Astrocyte (in vitro differentiated cells and primary cell): ENCODE data around the gene EMC10. TPM values are rescaled to one million over a fixed set of nuclear protein-coding genes. Genes with fewer than 3 reads are reported as not detected.

Experiments
- DNase-seq: peaks from one replicate; pipeline ENCODE4 v3.0.0-alpha.2; 2010; ENCODE audit warnings: low read depth
- FAIRE-seq: peaks from 2 replicates; lab custom pipeline; 2011; peaks lifted over from hg19 to GRCh38; lab: Jason Lieb, UNC
- H2AFZ ChIP-seq: 2 replicates; pipeline ENCODE4 v1.6.0; 2012; ENCODE audit warnings: low read depth, low read length, inconsistent platforms
- H3K27ac ChIP-seq: 2 replicates; pipeline ENCODE4 v1.5.1; 2011; ENCODE audit warnings: low read depth, low read length, inconsistent platforms
- H3K27me3 ChIP-seq: 2 replicates; pipeline ENCODE4 v1.6.0; 2011; ENCODE audit warnings: low read length, inconsistent platforms; ENCODE audit not compliant: insufficient read depth
- H3K36me3 ChIP-seq: 2 replicates; pipeline ENCODE4 v1.5.1; 2011; ENCODE audit warnings: low read length, inconsistent platforms; ENCODE audit not compliant: insufficient read depth
- H3K4me1 ChIP-seq: 2 replicates; pipeline ENCODE4 v1.5.1; 2011; ENCODE audit warnings: low read length, inconsistent platforms; ENCODE audit not compliant: insufficient read depth
- H3K4me2 ChIP-seq: 2 replicates; pipeline ENCODE4 v1.6.0; 2012; ENCODE audit warnings: low read length, inconsistent platforms
- H3K4me3 ChIP-seq: 2 replicates; pipeline ENCODE4 v1.5.1; 2011; ENCODE audit warnings: low read depth, mild to moderate bottlenecking, low read length, inconsistent platforms; ENCODE audit not compliant: insufficient read depth
- H3K79me2 ChIP-seq: 2 replicates; pipeline ENCODE4 v1.6.0; 2012; ENCODE audit warnings: mild to moderate bottlenecking, low read length, inconsistent platforms; ENCODE audit not compliant: insufficient read depth
- H3K9ac ChIP-seq: 2 replicates; pipeline ENCODE4 v1.6.0; 2012; ENCODE audit warnings: mild to moderate bottlenecking, low read length, inconsistent platforms
- H3K9me3 ChIP-seq: 2 replicates; pipeline ENCODE4 v1.5.1; 2012; ENCODE audit warnings: low read depth, mild to moderate bottlenecking, low read length, inconsistent platforms; ENCODE audit not compliant: insufficient read depth
- H4K20me1 ChIP-seq: 2 replicates; pipeline ENCODE4 v1.6.0; 2012; ENCODE audit warnings: low read length, inconsistent platforms; ENCODE audit not compliant: insufficient read depth
- H3K27ac Mint-ChIP-seq: one replicate; pipeline ENCODE4 v1.8.0; 2021; ENCODE audit warnings: mild to moderate bottlenecking, mixed read lengths; ENCODE audit not compliant: unreplicated experiment
- H3K27me3 Mint-ChIP-seq: one replicate; pipeline ENCODE4 v1.8.0; 2021; ENCODE audit warnings: low read depth, mixed read lengths; ENCODE audit not compliant: unreplicated experiment
- H3K36me3 Mint-ChIP-seq: one replicate; pipeline ENCODE4 v1.8.0; 2021; ENCODE audit warnings: low read depth, mixed read lengths; ENCODE audit not compliant: unreplicated experiment
- H3K4me1 Mint-ChIP-seq: one replicate; pipeline ENCODE4 v1.8.0; 2021; ENCODE audit warnings: low read depth, mixed read lengths; ENCODE audit not compliant: unreplicated experiment
- H3K4me3 Mint-ChIP-seq: one replicate; pipeline ENCODE4 v1.8.0; 2021; ENCODE audit warnings: mild to moderate bottlenecking, moderate library complexity, mixed read lengths; ENCODE audit not compliant: unreplicated experiment
- H3K9me3 Mint-ChIP-seq: one replicate; pipeline ENCODE4 v1.8.0; 2021; ENCODE audit warnings: mild to moderate bottlenecking, mixed read lengths; ENCODE audit not compliant: unreplicated experiment
- EZH2 ChIP-seq: IDR thresholded peaks from 2 replicates; pipeline ENCODE4 v1.6.1; 2012; ENCODE audit warnings: mild to moderate bottlenecking, low read length, inconsistent platforms; ENCODE audit not compliant: insufficient read depth
- total RNA-seq: library from RNA; stranded (reverse); gene quantifications from 2 replicates; pipeline ENCODE4 v1.2.1, GENCODE V29; 2021
- TF ChIP-seq, protein P1 (sequence below): IDR thresholded peaks from 2 replicates; pipeline ENCODE4 v1.5.1; 2011; ENCODE audit warnings: low read depth, mild to moderate bottlenecking, inconsistent platforms, low read length, moderate library complexity; ENCODE audit not compliant: insufficient read depth

EMC10 gene
- total RNA-seq, 1 donor from 2014 or later: not detected

DNA sequence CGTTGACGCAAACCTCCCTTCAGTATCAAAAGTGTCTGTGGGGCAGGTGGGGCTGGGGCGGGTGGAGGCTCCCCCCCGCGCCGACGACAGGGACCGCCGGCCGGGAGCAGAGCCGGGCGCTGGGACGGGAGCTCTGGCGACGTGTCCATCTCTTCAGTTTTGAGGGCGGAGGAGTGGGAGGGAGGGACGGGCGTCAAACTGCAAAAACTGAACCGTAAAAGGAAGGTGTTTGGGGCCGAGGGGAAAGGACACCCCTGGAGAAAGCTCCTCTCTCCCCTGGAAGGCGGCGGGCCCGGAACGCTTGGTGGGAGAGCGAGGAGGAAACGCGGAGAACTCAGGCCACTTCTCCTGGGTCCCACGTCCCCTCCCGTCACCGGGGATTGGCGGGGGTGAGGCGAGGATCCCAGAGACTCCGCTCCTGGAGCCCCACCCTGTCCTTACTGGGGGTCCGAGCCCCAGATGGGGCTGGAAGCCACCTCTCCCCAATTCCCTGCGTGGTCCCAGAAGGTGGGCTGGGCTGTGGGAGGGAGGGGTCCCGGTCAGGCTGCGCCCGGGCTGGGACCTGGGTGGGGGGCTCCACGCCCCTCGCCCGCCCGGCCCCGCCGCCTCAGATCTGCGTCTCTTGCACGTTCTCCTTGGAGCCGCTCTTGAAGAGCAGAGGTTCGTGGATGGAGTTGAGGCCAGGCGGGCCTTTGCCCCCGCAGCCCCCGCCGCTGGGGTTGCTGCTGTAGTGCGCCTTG lies 40.8 kb downstream of the EMC10 start:
- H3K9me3 Mint-ChIP-seq: peaks cover 6% of the 10 kb centered on the region
- H3K4me1 ChIP-seq: no peaks in the 10 kb centered on the region
- TF ChIP-seq, protein P1, sequence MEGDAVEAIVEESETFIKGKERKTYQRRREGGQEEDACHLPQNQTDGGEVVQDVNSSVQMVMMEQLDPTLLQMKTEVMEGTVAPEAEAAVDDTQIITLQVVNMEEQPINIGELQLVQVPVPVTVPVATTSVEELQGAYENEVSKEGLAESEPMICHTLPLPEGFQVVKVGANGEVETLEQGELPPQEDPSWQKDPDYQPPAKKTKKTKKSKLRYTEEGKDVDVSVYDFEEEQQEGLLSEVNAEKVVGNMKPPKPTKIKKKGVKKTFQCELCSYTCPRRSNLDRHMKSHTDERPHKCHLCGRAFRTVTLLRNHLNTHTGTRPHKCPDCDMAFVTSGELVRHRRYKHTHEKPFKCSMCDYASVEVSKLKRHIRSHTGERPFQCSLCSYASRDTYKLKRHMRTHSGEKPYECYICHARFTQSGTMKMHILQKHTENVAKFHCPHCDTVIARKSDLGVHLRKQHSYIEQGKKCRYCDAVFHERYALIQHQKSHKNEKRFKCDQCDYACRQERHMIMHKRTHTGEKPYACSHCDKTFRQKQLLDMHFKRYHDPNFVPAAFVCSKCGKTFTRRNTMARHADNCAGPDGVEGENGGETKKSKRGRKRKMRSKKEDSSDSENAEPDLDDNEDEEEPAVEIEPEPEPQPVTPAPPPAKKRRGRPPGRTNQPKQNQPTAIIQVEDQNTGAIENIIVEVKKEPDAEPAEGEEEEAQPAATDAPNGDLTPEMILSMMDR: no peak
- TF ChIP-seq EZH2: no peak
- no peak overlapping the region for H2AFZ ChIP-seq
- no peak overlapping the region for H3K27ac ChIP-seq
- H3K27me3 Mint-ChIP-seq: no peaks in the 10 kb centered on the region
- no peak overlapping the region for H3K9ac ChIP-seq
- no peaks in the 10 kb centered on the region for H4K20me1 ChIP-seq
- H3K4me2 ChIP-seq: no peak overlapping the region
- H3K36me3 ChIP-seq: no peaks in the 10 kb centered on the region
- H3K4me3 Mint-ChIP-seq: no peak overlapping the region
- H3K4me3 ChIP-seq: no peak overlapping the region
- no peak overlapping the region for H3K27ac Mint-ChIP-seq
- no peaks in the 10 kb centered on the region for H3K36me3 Mint-ChIP-seq
- no peaks in the 10 kb centered on the region for H3K79me2 ChIP-seq
- FAIRE-seq: no peak
- H3K9me3 ChIP-seq: peaks cover 4% of the 10 kb centered on the region
- no peak for DNase-seq
- H3K27me3 ChIP-seq: no peaks in the 10 kb centered on the region
- H3K4me1 Mint-ChIP-seq: no peaks in the 10 kb centered on the region

DNA sequence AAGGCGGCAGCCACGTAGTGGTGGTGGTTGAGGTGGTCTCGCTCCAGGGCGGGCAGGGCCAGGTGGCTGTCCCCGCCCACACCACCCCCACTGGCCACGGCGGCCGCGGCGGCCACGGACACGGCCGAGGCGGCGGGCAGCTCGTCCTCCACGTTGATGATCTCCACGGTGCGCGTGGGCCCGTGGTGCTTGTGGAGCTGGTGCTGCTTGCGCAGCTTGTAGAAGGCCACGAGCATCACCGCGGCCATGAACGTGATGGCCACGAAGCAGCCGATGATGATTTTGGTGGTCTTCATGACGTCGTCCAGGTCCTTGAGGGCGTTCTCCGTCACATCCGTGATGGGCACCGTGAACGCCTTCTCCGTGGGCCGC lies 41.4 kb downstream of the EMC10 start:
- Mint-ChIP-seq H3K27ac (no peak overlapping the region), H3K9me3 (peaks cover 7% of the 10 kb centered on the region), H3K27me3 (no peaks in the 10 kb centered on the region), H3K36me3 (no peaks in the 10 kb centered on the region), H3K4me1 (no peaks in the 10 kb centered on the region), H3K4me3 (no peak overlapping the region)
- H3K9me3 ChIP-seq: peaks cover 4% of the 10 kb centered on the region
- H3K27me3 ChIP-seq: no peaks in the 10 kb centered on the region
- H3K79me2 ChIP-seq: no peaks in the 10 kb centered on the region
- H3K4me2 ChIP-seq: no peak overlapping the region
- FAIRE-seq (no peak), DNase-seq (no peak)
- H4K20me1 ChIP-seq: no peaks in the 10 kb centered on the region
- H3K4me1 ChIP-seq: no peaks in the 10 kb centered on the region
- H2AFZ ChIP-seq: no peak overlapping the region
- no peak overlapping the region for H3K9ac ChIP-seq
- H3K4me3 ChIP-seq: no peak overlapping the region
- TF ChIP-seq EZH2: no peak
- TF ChIP-seq, protein P1: no peak
- no peaks in the 10 kb centered on the region for H3K36me3 ChIP-seq
- H3K27ac ChIP-seq: no peak overlapping the region
